Gastrocnemius medialis (tissue), 4 donors: Measurements from ENCODE around the gene DCPS. TPM values are rescaled to one million over a fixed set of nuclear protein-coding genes. Genes with fewer than 3 reads are reported as not detected.

ENCODE experiments used
- ATAC-seq, 2 donors: fragments of 150-250 bp; one replicate each; pipeline ENCODE4 v1.9.1; 2016
- DNase-seq, 2 donors: peaks; one replicate each; pipeline ENCODE4 v3.0.0-alpha.2; 2019
- H3K27ac ChIP-seq, 4 donors: fragments of 200-600 bp; sonication (generic); 1 replicate in 1 of 4; 2 replicates in 3 of 4; pipeline ENCODE4 v1.5.1; 2016 to 2018; ENCODE audit warnings: mild to moderate bottlenecking in 2 of 4, moderate library complexity in 1 of 4
- H3K27me3 ChIP-seq, 3 donors: fragments of 200-600 bp; sonication (generic) in 2 of 3; 1 replicate in 1 of 3; 2 replicates in 2 of 3; pipeline versions ENCODE4 v1.5.1 to v1.6.0; 2016 to 2019; ENCODE audit warnings: mild to moderate bottlenecking in 1 of 3, moderate library complexity in 1 of 3
- H3K36me3 ChIP-seq, 2 donors: fragments of 200-600 bp; sonication (generic) in 1 of 2; one replicate each; pipeline ENCODE4 v1.5.1; 2017 to 2018
- H3K4me1 ChIP-seq, 2 donors: fragments of 200-600 bp; sonication (generic) in 1 of 2; one replicate each; pipeline ENCODE4 v1.5.1; 2016 to 2017; ENCODE audit warnings: mild to moderate bottlenecking in 2 of 2
- H3K4me3 ChIP-seq, 4 donors: fragments of 200-600 bp; sonication (generic) in 3 of 4; 1 replicate in 1 of 4; 2 replicates in 3 of 4; pipeline ENCODE4 v1.5.1; 2016 to 2019; ENCODE audit warnings: mild to moderate bottlenecking in 2 of 4
- H3K9me3 ChIP-seq, 3 donors: fragments of 200-600 bp; sonication (generic) in 2 of 3; 1 replicate in 1 of 3; 2 replicates in 2 of 3; pipeline ENCODE4 v1.5.1; 2016 to 2019
- CTCF ChIP-seq, 5 experiments: fragments of 450-650 bp in 3 of 5; fragments of 200-600 bp in 2 of 5; sonication (generic) in 2 of 5; IDR thresholded peaks in 4 of 5; conservative IDR thresholded peaks in 1 of 5; 1 replicate in 4 of 5; 2 replicates in 1 of 5; pipeline ENCODE4 v1.5.1; 2016 to 2019; ENCODE audit warnings: antibody characterized with exemption in 5 of 5, mild to moderate bottlenecking in 3 of 5, moderate library complexity in 3 of 5
- POLR2A ChIP-seq, 2 donors: fragments of 450-650 bp; IDR thresholded peaks; one replicate each; pipeline ENCODE4 v1.6.1; 2017; ENCODE audit warnings: antibody characterized with exemption in 2 of 2, mild to moderate bottlenecking in 2 of 2, moderate library complexity in 2 of 2
- in situ Hi-C, 4 donors: fragments of 200-750 bp; cut with MboI; loops; one replicate each; pipeline versions ENCODE4 v1.15.0 to v1.8.0; 2017; ENCODE audit warnings: low sequenced_read_pairs in 4 of 4
- intact Hi-C: fragments of 100-400 bp; cut with DNase I; formaldehyde crosslinking; loops from one replicate; pipeline ENCODE4 v1.15.1; 2023; ENCODE audit warnings: low total_unique reads
- total RNA-seq, 4 donors: library from RNA; depleted of rRNA; stranded (reverse); fragments of >200 nt; gene quantifications; one replicate each; pipeline versions ENCODE4 v1.1.0 to v1.2.3, GENCODE V29; 2016

The DCPS gene
- total RNA-seq, 4 donors from 2014 or later: 9.8 to 23.1 (median 11.5) TPM

- H3K4me1 ChIP-seq: peaks cover 11 to 21% of the 10 kb centered on the region in 2 donors
- peak overlapping the region; percentile 72 to 88 (median 84) for H3K4me3 ChIP-seq
- peaks cover 0 to 7% of the 10 kb centered on the region in 2 donors for H3K36me3 ChIP-seq
- TF ChIP-seq POLR2A (IDR thresholded peaks at IDR 0.05): no peak
- TF ChIP-seq CTCF (IDR thresholded peaks at IDR 0.05 in 4 of 5, conservative IDR thresholded peaks at IDR 0.05 in 1 of 5): no peak
- H3K27me3 ChIP-seq: no peaks in the 10 kb centered on the region
- in situ Hi-C loops: no loop called here
- H3K27ac ChIP-seq: peak overlapping the region; percentile 85 to 95 (median 92)
- ATAC-seq (no peak), DNase-seq (no peak)
- intact Hi-C loops: no loop called here
- no peaks in the 10 kb centered on the region for H3K9me3 ChIP-seq
These were observed 22.1 kb upstream of the DCPS start for GRCh38 chr11:126281666-126282175.

- no peaks in the 10 kb centered on the region for H3K27me3 ChIP-seq
- ATAC-seq: peak; percentile 59 to 63
- intact Hi-C loops (no loop called here), in situ Hi-C loops (no loop called here)
- H3K36me3 ChIP-seq: peaks cover 0 to 1% of the 10 kb centered on the region in 2 donors
- TF ChIP-seq CTCF (IDR thresholded peaks at IDR 0.05 in 4 of 5, conservative IDR thresholded peaks at IDR 0.05 in 1 of 5): no peak
- DNase-seq: peak; percentile 20 to 44
- H3K4me3 ChIP-seq: peak overlapping the region; percentile 72 to 88 (median 84)
- peaks cover 11 to 21% of the 10 kb centered on the region in 2 donors for H3K4me1 ChIP-seq
- H3K9me3 ChIP-seq: no peaks in the 10 kb centered on the region
- H3K27ac ChIP-seq: peak overlapping the region; percentile 85 to 95 (median 92)
These were observed 21.5 kb upstream of the DCPS start for GRCh38 chr11:126282361-126282735.

DNA sequence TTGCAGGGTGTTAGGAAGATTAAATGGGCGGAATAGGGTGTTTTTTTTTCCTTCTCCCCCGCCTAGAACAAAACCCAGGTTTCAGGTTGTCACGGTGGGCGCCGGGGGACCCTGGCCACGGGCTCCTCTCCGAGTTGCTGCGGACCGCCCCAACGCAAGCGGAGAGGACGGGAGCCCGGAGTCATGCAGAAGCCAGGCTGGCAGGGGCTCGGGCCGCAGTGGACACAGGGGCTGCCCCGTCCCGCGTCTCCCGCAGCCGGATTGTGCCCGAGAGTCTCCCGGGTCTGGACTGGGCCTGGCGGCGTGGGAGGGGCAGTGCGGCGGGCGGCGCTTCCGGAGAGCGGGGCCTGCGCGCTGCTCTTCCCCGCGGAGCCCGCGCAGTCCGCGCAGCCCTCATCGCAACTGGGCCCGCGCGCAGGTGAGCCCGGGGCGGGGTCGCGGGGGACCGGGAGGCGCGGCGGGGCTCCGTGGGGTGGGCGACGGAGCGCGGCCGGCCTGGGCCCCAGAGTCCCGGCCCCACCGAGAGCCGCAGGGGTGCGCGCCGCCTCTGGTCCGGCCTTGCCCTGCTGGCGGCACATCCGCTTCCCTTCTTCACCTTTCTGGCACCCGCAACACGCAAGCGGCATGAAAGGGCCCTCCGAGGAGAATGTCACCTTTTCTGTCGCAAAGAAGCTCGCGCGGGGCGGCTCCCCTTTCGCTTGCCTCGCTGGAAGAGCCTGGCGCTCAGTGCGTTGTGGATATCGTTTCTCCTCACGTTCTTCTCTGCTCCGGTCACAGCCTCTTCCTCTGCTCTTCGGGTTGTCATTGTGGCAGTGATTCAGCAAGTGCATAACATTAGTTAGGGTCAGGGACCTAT, 20.9 kb upstream of the DCPS start, which contains the start of gene TIRAP:
TSS of gene TIRAP (plus strand) at position 358 of the 856 bp plus-strand sequence. CDS start 7,802 bp downstream, outside the sequence.
- Histone ChIP-seq H3K36me3 (no peaks in the 10 kb centered on the region), H3K4me1 (peaks cover 11 to 21% of the 10 kb centered on the region in 2 donors), H3K4me3 (peak within 1 kb of the TSS; percentile 72 to 88 (median 84)), H3K9me3 (no peaks in the 10 kb centered on the region), H3K27ac (peak within 1 kb of the TSS; percentile 85 to 95 (median 92)), H3K27me3 (no peaks in the 10 kb centered on the region)
- ATAC-seq (peak; percentile 83 to 86), DNase-seq (peak; percentile 30 to 59)
- peak; percentile 39 to 42 for TF ChIP-seq POLR2A (IDR thresholded peaks at IDR 0.05)
- peak; percentile 27 to 52 (median 39) for TF ChIP-seq CTCF (IDR thresholded peaks at IDR 0.05 in 4 of 5, conservative IDR thresholded peaks at IDR 0.05 in 1 of 5)
- intact Hi-C loops (loop anchor here (1.0 kb wide), 2 partner anchors 15 to 21 kb away; partner anchors contain the start of genes DCPS and SRPRA), in situ Hi-C loops (no loop called here)

DNA sequence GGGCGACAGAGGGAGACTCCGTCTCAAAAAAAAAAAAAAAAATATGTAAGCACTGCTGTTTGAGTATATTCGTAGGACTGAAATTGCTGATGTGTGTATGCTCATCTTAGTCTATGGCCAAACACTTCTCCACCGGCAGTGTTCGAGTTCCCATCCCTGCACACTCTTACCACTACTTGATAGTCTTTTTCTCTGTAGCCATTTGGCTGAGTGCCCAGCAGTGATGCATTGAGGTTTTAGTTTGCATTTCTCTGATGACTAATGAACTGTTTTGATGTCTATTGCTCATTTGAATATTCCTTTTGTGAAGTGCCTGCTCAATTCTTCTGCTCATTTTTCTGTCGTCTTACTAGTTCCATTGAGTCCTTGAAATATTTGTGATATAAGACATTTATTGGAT, 19.0 kb upstream of the DCPS start:
- Histone ChIP-seq H3K4me3 (no peak overlapping the region), H3K27ac (no peak overlapping the region), H3K4me1 (peaks cover 11 to 21% of the 10 kb centered on the region in 2 donors), H3K9me3 (no peaks in the 10 kb centered on the region), H3K36me3 (no peaks in the 10 kb centered on the region), H3K27me3 (no peaks in the 10 kb centered on the region)
- TF ChIP-seq POLR2A (IDR thresholded peaks at IDR 0.05) (no peak), CTCF (IDR thresholded peaks at IDR 0.05 in 4 of 5, conservative IDR thresholded peaks at IDR 0.05 in 1 of 5) (no peak)
- intact Hi-C loops: no loop called here
- no peak for ATAC-seq
- in situ Hi-C loops: no loop called here
- DNase-seq: peak in 1 of 2 donors; percentile 48
